DND-41 (cell line): ENCODE measurements around the gene STK32B.

Source experiments
- ATAC-seq: fragments of 200-7000 bp; cut with Tn5 transposase; 3 replicates; pipeline ENCODE4 v1.9.1; 2021; ENCODE audit warnings: low read depth; ENCODE audit not compliant: insufficient read depth
- DNase-seq: peaks from one replicate; pipeline ENCODE4 v3.0.0-alpha.2; 2020
- H2AFZ ChIP-seq: 2 replicates; pipeline ENCODE4 v1.6.0; 2012; ENCODE audit warnings: low read depth, low read length
- H3K27ac ChIP-seq: 2 replicates; pipeline ENCODE4 v1.5.1; 2012; ENCODE audit warnings: low read length, inconsistent platforms
- H3K27me3 ChIP-seq: fragments of 200-600 bp; sonication (generic); 2 replicates; pipeline ENCODE4 v1.6.0; 2012; ENCODE audit warnings: low read length, mild to moderate bottlenecking, inconsistent platforms; ENCODE audit not compliant: insufficient read depth, poor library complexity
- H3K36me3 ChIP-seq: 2 replicates; pipeline ENCODE4 v1.5.1; 2012; ENCODE audit warnings: low read length, inconsistent platforms; ENCODE audit not compliant: insufficient read depth
- H3K4me1 ChIP-seq: 2 replicates; pipeline ENCODE4 v1.5.1; 2012; ENCODE audit warnings: mild to moderate bottlenecking, low read length; ENCODE audit not compliant: insufficient read depth
- H3K4me2 ChIP-seq: 2 replicates; pipeline ENCODE4 v1.6.0; 2012; ENCODE audit warnings: mild to moderate bottlenecking, moderate library complexity, low read length, inconsistent platforms; ENCODE audit not compliant: insufficient read depth
- H3K4me3 ChIP-seq, 2 experiments: fragments of 200-600 bp in 1 of 2; shearing (Covaris generic) in 1 of 2; 2 replicates each; pipeline ENCODE4 v1.5.1; 2012 to 2016; ENCODE audit warnings: inconsistent platforms in 2 of 2, low read length in 2 of 2, mild to moderate bottlenecking in 2 of 2, low read depth in 1 of 2, moderate library complexity in 1 of 2
- H3K79me2 ChIP-seq: 2 replicates; pipeline ENCODE4 v1.6.0; 2012; ENCODE audit warnings: low read length, inconsistent platforms; ENCODE audit not compliant: insufficient read depth
- H3K9ac ChIP-seq: 2 replicates; pipeline ENCODE4 v1.6.0; 2012; ENCODE audit warnings: low read depth, mild to moderate bottlenecking, inconsistent platforms, low read length, moderate library complexity
- H3K9me3 ChIP-seq: 2 replicates; pipeline ENCODE4 v1.5.1; 2012; ENCODE audit warnings: low read length, moderate library complexity, mild to moderate bottlenecking, inconsistent platforms; ENCODE audit not compliant: insufficient read depth, severe bottlenecking
- H4K20me1 ChIP-seq: 2 replicates; pipeline ENCODE4 v1.6.0; 2012; ENCODE audit warnings: low read length; ENCODE audit not compliant: insufficient read depth
- CTCF ChIP-seq: IDR thresholded peaks from 2 replicates; pipeline ENCODE4 v1.5.1; 2012; ENCODE audit warnings: borderline replicate concordance, low read length, moderate library complexity, mild to moderate bottlenecking; ENCODE audit not compliant: poor library complexity, severe bottlenecking; ENCODE audit errors: extremely low read depth
- EZH2 ChIP-seq: IDR thresholded peaks from 3 replicates; pipeline ENCODE4 v1.6.1; 2012; ENCODE audit warnings: borderline replicate concordance, low read depth, mild to moderate bottlenecking, moderate library complexity, low read length, inconsistent platforms; ENCODE audit not compliant: severe bottlenecking

Gene STK32B

GRCh38 chr4:5082376-5082775, 31.1 kb downstream of the STK32B start:
- H3K4me1 ChIP-seq = no peaks in the 10 kb centered on the region
- TF ChIP-seq EZH2 = no peak
- no peak for TF ChIP-seq CTCF
- no peaks in the 10 kb centered on the region for H3K36me3 ChIP-seq

DNA sequence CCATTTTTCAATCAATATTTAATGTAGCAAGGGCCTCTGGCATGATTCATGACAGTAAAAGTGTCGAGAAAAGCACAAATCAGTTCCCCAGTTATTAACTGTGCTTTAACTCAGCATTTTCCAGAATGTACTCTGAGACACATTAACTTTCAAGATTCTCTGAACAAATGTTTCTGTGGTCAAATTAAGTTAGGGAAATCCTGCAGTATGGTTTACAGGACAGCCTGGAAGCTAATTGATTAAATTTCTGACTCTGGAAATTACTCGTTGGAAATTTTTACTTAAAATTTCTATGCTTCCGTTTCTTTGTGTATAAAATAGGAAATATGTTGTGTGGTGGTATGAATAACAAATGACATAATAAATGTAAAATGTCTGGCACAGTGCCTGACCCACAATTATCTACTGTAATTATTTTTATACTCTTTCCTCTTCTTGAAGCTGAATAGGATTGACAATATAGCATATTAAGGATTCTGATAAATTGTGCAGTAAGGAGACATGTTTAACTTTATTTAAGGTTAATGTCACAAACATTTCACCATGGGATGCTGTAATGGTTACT, 33.7 kb downstream of the STK32B start:
- Histone ChIP-seq H3K4me1 (no peaks in the 10 kb centered on the region), H3K9ac (no peak overlapping the region), H3K4me2 (no peak overlapping the region), H2AFZ (no peak overlapping the region), H3K9me3 (peaks cover 24% of the 10 kb centered on the region), H3K36me3 (no peaks in the 10 kb centered on the region), H3K27me3 (no peaks in the 10 kb centered on the region), H3K79me2 (peaks cover 3% of the 10 kb centered on the region; the same call in 1 of the 2 replicates), H3K27ac (no peak overlapping the region), H3K4me3 (no peak overlapping the region), H4K20me1 (no peaks in the 10 kb centered on the region)
- TF ChIP-seq CTCF (no peak), EZH2 (no peak)
- ATAC-seq = no peak
- no peak for DNase-seq

More at GRCh38 chr4:5082376-5082775, 31.1 kb downstream of the STK32B start:
- H3K27me3 ChIP-seq = no peaks in the 10 kb centered on the region
- H3K27ac ChIP-seq = no peak overlapping the region
- H3K9me3 ChIP-seq = peaks cover 19% of the 10 kb centered on the region
- peaks cover 3% of the 10 kb centered on the region; the same call in 1 of the 2 replicates for H3K79me2 ChIP-seq
- DNase-seq = no peak
- no peak overlapping the region for H3K9ac ChIP-seq
- H3K4me2 ChIP-seq = no peak overlapping the region
- no peak overlapping the region for H3K4me3 ChIP-seq
- H2AFZ ChIP-seq = no peak overlapping the region
- ATAC-seq = no peak
- no peaks in the 10 kb centered on the region for H4K20me1 ChIP-seq

GRCh38 chr4:5086535-5086934, 35.3 kb downstream of the STK32B start:
- DNase-seq (no peak), ATAC-seq (no peak)
- Histone ChIP-seq H3K27ac (no peak overlapping the region), H4K20me1 (no peaks in the 10 kb centered on the region), H3K4me2 (no peak overlapping the region), H3K27me3 (no peaks in the 10 kb centered on the region), H3K9me3 (peaks cover 24% of the 10 kb centered on the region), H3K9ac (no peak overlapping the region), H3K4me3 (no peak overlapping the region), H3K4me1 (no peaks in the 10 kb centered on the region), H2AFZ (no peak overlapping the region), H3K36me3 (no peaks in the 10 kb centered on the region), H3K79me2 (peaks cover 3% of the 10 kb centered on the region; the same call in 1 of the 2 replicates)
- TF ChIP-seq EZH2 (no peak), CTCF (no peak)
